Pancreas (tissue), 10 donors: Measurements from ENCODE around the gene SLC22A8. TPM values are rescaled to one million over a fixed set of nuclear protein-coding genes. Genes with fewer than 3 reads are reported as not detected.

Experiments used
- ATAC-seq, 4 donors: fragments of 200-7000 bp; cut with Tn5 transposase; one replicate each; pipeline versions ENCODE4 v1.8.0 to v1.9.1; 2020; ENCODE audit warnings: mild to moderate bottlenecking in 4 of 4, moderate library complexity in 4 of 4
- DNase-seq, 6 donors: peaks; one replicate each; pipeline ENCODE4 v3.0.0-alpha.2; 2020
- FAIRE-seq: peaks from 2 replicates; lab custom pipeline; 2012; peaks lifted over from hg19 to GRCh38; lab: Jason Lieb, UNC
- H3K27ac ChIP-seq, 4 donors: fragments of 200-600 bp; sonication (generic); 1 replicate in 3 of 4; 2 replicates in 1 of 4; pipeline versions ENCODE4 v1.5.0 to v1.8.0; 2020
- H3K27me3 ChIP-seq, 4 donors: fragments of 200-600 bp; one replicate each; pipeline ENCODE4 v1.8.0; 2021
- H3K36me3 ChIP-seq, 3 donors: fragments of 200-600 bp; sonication (generic) in 1 of 3; one replicate each; pipeline versions ENCODE4 v1.5.0 to v1.8.0; 2020 to 2021
- H3K4me1 ChIP-seq, 3 donors: fragments of 200-600 bp; one replicate each; pipeline ENCODE4 v1.8.0; 2021
- H3K4me3 ChIP-seq, 4 donors: fragments of 200-600 bp; sonication (generic) in 2 of 4; one replicate each; pipeline versions ENCODE4 v1.5.0 to v1.8.0; 2020 to 2021
- H3K9me3 ChIP-seq, 4 donors: fragments of 200-600 bp; one replicate each; pipeline ENCODE4 v1.8.0; 2021
- WGBS, 2 donors: extraction: QIAGEN DNeasy Blood & Tissue Kit; methylation state at CpG; one replicate each; pipeline ENCODE4 v1.1.7; 2013; 5-methylcytosine and 5-hydroxymethylcytosine counted together
- intact Hi-C, 3 donors: fragments of 100-400 bp; cut with DNase I; formaldehyde crosslinking; loops; one replicate each; pipeline versions ENCODE4 v1.11.1 to v1.14.2; 2022
- polyA plus RNA-seq, 2 donors: library from polyadenylated mRNA; stranded (reverse); fragments of 200-250 nt; gene quantifications; one replicate each; pipeline ENCODE4 v1.2.3, GENCODE V29; 2013
- total RNA-seq, 6 donors: library from RNA; stranded (reverse); fragmentation: NEBNext Ultra II Directional in 4 of 6; extraction: Animal tissue kit (Norgen Biotek cat#: 25700) in 4 of 6; gene quantifications; one replicate each; pipeline versions ENCODE4 v1.2.1 to v1.2.4, GENCODE V29; 2021 to 2023
- TF ChIP-seq, protein P1 (sequence below), 4 donors: fragments of 200-600 bp; sonication (generic) in 3 of 4; IDR thresholded peaks; one replicate each; pipeline versions ENCODE4 v1.5.0 to v1.8.0; 2021; ENCODE audit warnings: antibody characterized with exemption in 4 of 4
- donor health status: healthy with polysubstance abuse.
- donor health status: DM: no; HTN: no; CAD: no; lungs with moderate emphysema.
- donor health status: DM: no; HTN: no; CAD: no.
- donor health status: control.
- donor health status: control.
- donor health status: Bipolar disorder and iron deficiency.
- donor health status: DM: yes; HTN: yes; CAD: no.
- donor health status: DM: no; HTN: no; CAD: no.
- donor health status: DM: no; HTN: no; CAD: no.
- donor health status: DM: yes; HTN: yes; CAD: no.

Gene SLC22A8
- total and polyA plus RNA-seq, 8 donors: not detected

DNA sequence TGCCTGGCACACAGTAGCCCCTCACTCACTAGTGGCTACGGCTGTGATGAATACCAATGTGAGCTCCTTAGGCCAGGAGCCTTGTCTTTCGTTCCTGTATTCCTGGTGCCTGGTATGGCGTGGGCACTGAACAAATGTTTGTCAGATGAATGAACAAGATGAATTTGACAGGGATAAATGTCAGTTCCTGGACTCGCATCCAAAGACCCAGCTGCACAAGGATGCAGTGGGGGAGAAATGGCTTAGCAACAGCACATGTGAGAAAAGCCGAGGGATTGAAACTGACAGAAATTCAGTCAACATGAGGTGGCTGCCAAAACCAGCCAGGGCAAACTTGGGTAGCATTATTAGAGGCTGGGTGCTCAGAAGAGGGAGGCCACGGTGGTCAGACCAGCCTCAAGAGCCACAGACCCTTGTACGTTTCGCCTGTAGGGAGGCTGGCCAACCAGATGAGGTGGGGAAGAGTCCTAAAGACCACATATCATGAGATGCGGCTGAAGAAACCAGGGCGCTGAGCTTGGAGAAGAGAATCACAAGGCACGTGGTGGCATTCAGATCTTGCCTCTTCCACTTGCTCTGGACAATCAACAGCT is 7.7 kb upstream of the SLC22A8 start:
- 81 to 84% methylated on average over 11 of the region's 11 CpGs for WGBS, 2 donors
- no peaks in the 10 kb centered on the region for H3K36me3 ChIP-seq
- ATAC-seq (no peak), DNase-seq (no peak), FAIRE-seq (no peak)
- H3K4me3 ChIP-seq: no peak overlapping the region
- TF ChIP-seq, protein P1, sequence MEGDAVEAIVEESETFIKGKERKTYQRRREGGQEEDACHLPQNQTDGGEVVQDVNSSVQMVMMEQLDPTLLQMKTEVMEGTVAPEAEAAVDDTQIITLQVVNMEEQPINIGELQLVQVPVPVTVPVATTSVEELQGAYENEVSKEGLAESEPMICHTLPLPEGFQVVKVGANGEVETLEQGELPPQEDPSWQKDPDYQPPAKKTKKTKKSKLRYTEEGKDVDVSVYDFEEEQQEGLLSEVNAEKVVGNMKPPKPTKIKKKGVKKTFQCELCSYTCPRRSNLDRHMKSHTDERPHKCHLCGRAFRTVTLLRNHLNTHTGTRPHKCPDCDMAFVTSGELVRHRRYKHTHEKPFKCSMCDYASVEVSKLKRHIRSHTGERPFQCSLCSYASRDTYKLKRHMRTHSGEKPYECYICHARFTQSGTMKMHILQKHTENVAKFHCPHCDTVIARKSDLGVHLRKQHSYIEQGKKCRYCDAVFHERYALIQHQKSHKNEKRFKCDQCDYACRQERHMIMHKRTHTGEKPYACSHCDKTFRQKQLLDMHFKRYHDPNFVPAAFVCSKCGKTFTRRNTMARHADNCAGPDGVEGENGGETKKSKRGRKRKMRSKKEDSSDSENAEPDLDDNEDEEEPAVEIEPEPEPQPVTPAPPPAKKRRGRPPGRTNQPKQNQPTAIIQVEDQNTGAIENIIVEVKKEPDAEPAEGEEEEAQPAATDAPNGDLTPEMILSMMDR (IDR thresholded peaks at IDR 0.05): no peak
- H3K27ac ChIP-seq: no peak overlapping the region
- H3K27me3 ChIP-seq: no peaks in the 10 kb centered on the region
- intact Hi-C loops: loop anchor here in 2 of 3 donors (2.0 to 5.0 kb wide), 2 partner anchors 116 to 117 kb away; no protein-coding TSS in a partner anchor
- no peaks in the 10 kb centered on the region for H3K9me3 ChIP-seq
- no peaks in the 10 kb centered on the region for H3K4me1 ChIP-seq

GRCh38 chr11:63022441-63022840 is 6.8 kb upstream of the SLC22A8 start:
- DNase-seq: no peak
- WGBS, 2 donors: 64 to 72% methylated on average over 6 of the region's 6 CpGs

GRCh38 chr11:63020671-63021291 is 5.1 kb upstream of the SLC22A8 start:
- DNase-seq (no peak), ATAC-seq (no peak), FAIRE-seq (no peak)
- Histone ChIP-seq H3K36me3 (no peaks in the 10 kb centered on the region), H3K27ac (no peak overlapping the region), H3K4me1 (no peaks in the 10 kb centered on the region), H3K27me3 (no peaks in the 10 kb centered on the region), H3K4me3 (no peak overlapping the region), H3K9me3 (no peaks in the 10 kb centered on the region)
- intact Hi-C loops: loop anchor here in 1 of 3 donors (5.0 kb wide), 1 partner anchor 113 kb away; no protein-coding TSS in a partner anchor
- 60% methylated on average over 24 of the region's 24 CpGs for WGBS, 2 donors
- TF ChIP-seq, protein P1 (IDR thresholded peaks at IDR 0.05): no peak

More at GRCh38 chr11:63022441-63022840, 6.8 kb upstream of the SLC22A8 start:
- FAIRE-seq (no peak), ATAC-seq (no peak)
- Histone ChIP-seq H3K27me3 (no peaks in the 10 kb centered on the region), H3K4me1 (no peaks in the 10 kb centered on the region), H3K4me3 (no peak overlapping the region), H3K27ac (no peak overlapping the region), H3K9me3 (no peaks in the 10 kb centered on the region), H3K36me3 (no peaks in the 10 kb centered on the region)
- TF ChIP-seq, protein P1 (IDR thresholded peaks at IDR 0.05): no peak
- intact Hi-C loops: loop anchor here in 2 of 3 donors (2.0 to 5.0 kb wide), 2 partner anchors 115 to 116 kb away; no protein-coding TSS in a partner anchor

DNA sequence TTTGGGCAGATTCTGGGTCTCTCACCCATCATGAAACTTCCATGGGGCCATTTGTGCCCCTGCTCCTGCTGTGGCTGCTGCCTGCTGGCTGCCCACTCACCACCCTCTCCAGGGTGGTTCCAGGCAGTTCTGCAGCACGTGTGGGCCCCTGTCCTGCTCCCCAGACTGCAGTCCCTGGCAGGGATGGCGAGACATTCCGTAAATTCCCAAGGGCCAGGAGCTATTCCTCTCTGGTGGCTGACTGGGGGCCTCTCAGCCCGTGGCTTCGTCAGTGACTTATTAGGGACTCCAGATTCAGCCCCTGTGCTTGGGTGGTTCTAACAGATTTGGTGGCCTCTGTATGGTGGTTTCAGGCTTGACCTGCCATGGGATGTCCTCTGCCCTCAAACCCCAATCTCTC is 3.9 kb upstream of the SLC22A8 start:
- FAIRE-seq (no peak), DNase-seq (no peak), ATAC-seq (no peak)
- Histone ChIP-seq H3K36me3 (no peaks in the 10 kb centered on the region), H3K4me3 (no peak overlapping the region), H3K27me3 (no peaks in the 10 kb centered on the region), H3K4me1 (no peaks in the 10 kb centered on the region), H3K9me3 (no peaks in the 10 kb centered on the region), H3K27ac (no peak overlapping the region)
- TF ChIP-seq, protein P1 (IDR thresholded peaks at IDR 0.05): no peak
- intact Hi-C loops: no loop called here
- 76 to 85% methylated on average over 5 of the region's 5 CpGs for WGBS, 2 donors
